GM19240 (cell line): ENCODE measurements around the gene NSUN6.

Source experiments
- DNase-seq: peaks from one replicate; pipeline ENCODE4 v3.0.0; 2011; ENCODE audit warnings: low spot score; ENCODE audit not compliant: insufficient read length

NSUN6 gene

DNA sequence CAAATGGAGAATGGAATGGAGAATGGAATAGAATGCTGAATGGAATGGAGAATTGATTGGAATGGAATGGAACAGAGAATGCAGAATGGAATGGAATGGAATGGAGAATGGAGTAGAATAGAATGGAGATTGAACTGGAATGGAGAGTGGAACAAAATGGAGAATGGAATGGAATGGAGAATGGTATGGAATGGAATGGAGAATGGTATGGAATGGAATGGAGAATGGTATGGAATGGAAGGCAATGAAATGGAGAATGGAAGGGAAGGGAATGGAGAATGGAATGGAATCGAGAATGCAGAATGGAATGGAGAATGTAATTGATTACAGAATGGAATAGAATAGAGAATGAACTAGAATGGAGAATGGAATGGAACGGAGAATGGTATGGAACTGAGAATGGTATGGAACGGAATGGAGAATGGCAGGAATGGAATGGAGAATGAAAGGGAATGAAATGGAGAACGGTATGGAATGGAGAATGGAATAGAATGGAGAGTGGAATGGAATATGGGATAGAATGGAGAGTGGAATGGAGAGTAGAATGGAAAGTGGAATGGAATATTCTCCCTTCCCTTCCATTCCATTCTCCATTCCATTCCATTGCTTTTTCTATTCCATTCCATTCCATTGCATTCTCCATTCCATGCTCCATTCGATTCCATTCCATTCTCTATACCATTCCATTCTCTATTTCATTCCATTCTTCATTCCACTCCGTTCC lies 88.2 kb downstream of the NSUN6 start:
- DNase-seq: no peak

GRCh38 chr10:18561861-18562551 lies 89.4 kb downstream of the NSUN6 start:
- DNase-seq: no peak

DNA sequence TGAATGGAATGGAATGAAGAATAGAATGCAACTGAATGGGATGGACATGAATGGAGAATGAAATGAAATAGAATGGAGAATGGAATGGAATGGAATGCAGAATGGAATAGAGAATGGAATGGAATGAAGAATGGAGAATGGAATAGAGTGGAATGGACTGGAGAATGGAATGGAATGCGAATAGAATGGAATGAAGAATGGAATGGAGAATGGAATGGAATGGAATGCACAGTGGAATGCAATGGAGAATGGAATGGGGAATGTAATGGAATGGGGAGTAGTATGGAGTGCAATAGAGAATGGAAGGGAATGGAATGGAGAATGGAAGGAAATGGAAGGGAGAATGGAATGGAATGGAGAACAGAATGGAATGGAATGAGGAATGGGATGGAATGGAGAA lies 93.4 kb downstream of the NSUN6 start:
- DNase-seq: no peak

DNA sequence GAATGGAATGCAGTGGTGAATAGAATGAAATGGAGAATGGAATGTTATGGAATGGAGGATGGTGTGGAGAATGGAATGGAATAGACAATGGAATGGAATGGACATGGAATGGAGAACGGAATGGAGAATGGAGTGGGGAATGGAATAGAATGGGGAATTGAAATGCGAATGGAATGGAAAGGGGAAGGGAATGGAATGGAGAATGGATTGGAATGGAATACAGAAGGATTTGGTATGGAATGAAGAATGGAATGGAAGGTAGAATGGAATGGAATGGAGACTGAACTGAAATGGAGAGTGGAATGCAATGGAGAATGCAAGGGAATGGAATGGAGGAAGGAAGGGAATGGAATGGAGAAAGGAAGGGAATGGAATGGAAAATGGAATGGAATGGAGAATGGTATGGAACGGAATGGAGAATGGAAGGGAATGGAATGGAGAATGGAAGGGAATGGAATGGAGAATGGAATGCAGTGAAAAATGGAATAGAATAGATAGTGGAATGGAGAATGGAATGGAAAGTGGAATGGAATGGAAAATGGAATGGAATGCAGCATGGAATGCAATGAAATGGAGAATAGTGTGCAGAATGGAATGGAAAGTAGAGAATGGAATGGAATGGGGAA lies 94.8 kb downstream of the NSUN6 start:
- DNase-seq: no peak

- no peak for DNase-seq
Observed at GRCh38 chr10:18554479-18554878, 96.9 kb downstream of the NSUN6 start.

DNA sequence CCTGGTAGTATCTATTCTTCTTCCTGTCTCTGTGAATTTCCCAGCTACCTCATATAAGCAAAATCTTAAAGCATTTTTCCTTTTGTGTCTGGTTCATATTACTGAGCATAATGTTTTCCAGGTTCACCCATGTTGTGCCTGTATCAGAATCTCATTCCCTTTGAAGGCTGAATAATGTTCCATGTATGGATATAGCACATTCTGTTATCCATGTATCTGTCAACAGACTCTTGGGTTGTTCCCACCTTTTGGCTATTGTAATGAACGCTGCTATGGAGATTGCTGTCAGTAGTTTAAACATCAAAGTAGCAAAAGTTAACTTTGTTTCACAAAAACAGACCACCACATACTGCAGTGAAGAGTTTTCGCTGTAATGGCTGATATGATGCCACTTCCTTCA lies 99.9 kb downstream of the NSUN6 start:
- no peak for DNase-seq

DNA sequence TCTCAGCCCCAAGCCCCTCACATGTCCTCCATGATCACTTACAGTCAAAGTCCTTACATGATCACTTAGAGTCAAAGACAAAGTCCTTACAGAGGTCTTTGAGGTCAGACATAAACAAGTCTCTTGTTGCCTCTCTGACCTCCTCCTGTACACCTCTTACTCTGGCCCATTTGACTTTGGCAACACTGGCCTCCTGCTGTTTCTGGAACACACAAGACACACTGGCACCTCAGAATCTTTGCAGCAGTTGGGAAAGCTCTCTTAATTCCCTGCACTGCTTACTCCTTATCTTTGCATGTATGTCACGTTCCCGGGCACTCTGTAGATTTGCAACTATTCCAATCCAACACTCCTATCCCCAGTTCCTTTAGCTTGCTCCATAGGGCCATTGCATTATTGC lies 102.3 kb downstream of the NSUN6 start:
- DNase-seq: no peak

GRCh38 chr10:18545621-18546305 lies 105.6 kb downstream of the NSUN6 start:
- DNase-seq: no peak

- no peak for DNase-seq
Observed at GRCh38 chr10:18542832-18543231, 108.6 kb downstream of the NSUN6 start.

DNA sequence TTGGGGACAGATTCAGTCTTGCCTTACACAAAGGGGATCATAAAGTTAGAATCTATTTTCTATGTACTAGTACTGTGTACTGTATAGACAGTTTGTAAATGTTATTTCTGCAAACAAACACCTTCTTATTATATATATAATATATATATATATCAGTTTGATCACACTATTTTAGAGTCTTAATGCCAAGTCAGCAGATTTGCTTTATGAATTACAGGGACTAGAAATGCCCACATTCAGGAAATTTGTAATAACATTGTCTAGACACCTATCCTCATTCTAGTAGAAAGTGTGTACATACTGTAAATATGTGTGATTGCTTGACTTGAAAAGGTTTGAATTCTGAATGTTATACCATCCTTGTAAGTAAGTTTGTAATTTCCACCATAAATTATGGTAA lies 111.2 kb downstream of the NSUN6 start:
- no peak for DNase-seq

- no peak for DNase-seq
Observed at GRCh38 chr10:18539335-18539734, 112.1 kb downstream of the NSUN6 start.

DNA sequence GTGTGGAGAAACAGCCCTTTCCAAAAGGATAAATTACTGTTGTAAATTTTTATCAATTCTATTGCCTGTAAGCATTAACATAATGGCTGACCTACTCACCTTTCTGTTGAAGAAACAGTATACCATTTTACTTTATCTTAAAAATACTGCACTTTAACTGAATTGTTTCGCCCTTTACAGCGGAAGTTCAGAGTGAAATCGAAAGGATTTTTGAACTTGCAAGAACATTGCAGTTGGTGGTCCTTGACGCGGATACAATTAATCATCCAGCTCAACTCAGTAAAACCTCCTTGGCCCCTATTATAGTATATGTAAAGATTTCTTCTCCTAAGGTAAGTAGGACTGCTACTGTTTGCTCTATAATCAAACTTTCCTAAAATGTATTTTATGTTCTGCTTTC lies 117.5 kb downstream of the NSUN6 start:
- no peak for DNase-seq

DNA sequence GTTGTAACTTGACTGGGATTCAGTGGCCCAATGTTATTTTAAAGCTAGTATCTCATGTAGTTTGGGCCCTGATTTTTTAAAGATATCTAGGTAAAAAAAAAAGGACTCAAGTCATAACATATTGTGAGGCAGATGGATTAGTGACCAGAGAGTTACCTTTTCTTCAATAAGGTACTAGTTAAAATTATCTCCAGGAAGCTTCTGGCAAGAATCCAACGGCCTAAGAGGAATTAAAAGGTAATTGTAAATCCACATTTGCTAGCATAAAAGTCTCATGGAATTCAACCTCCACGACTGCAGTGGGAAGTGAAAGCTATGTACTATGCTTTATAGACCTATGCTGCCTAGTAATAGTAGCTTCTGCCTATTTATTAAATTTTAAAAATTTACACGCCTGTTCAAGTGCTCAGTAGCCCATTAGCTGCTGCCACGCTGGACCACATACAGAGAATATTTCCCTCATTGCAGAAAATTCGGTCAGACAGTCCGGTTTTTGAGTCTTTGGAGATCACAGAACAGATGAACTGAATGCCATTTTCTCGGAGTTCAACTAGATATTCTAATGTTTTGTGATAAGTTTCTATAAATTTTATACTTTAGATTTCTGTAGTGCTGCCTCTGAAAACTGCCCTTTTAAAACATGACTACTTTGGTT lies 118.4 kb downstream of the NSUN6 start:
- no peak for DNase-seq

GRCh38 chr10:18528292-18528691 lies 123.1 kb downstream of the NSUN6 start:
- no peak for DNase-seq

DNA sequence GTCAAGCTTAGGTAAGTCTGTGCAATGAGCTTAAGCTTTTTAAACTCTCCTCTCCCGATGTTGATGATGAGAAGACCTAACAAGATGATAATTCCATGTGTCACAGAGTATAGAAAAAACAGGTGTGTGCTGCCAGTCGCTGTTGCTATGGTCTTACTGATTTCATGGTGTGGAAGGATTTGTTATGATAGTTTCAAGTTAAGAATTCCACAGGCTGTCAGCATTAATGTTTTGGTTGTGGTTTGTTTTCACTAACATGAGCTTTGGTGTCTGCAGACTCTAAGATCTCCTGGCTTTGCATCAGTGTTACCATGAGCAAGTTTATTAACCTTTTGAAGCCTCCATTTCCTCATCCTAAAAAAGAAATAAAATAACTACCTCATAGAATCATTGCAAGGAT lies 123.7 kb downstream of the NSUN6 start:
- no peak for DNase-seq

- no peak for DNase-seq
Observed at GRCh38 chr10:18523858-18524257, 127.5 kb downstream of the NSUN6 start.

GRCh38 chr10:18523025-18523424 lies 128.4 kb downstream of the NSUN6 start:
- DNase-seq: no peak

DNA sequence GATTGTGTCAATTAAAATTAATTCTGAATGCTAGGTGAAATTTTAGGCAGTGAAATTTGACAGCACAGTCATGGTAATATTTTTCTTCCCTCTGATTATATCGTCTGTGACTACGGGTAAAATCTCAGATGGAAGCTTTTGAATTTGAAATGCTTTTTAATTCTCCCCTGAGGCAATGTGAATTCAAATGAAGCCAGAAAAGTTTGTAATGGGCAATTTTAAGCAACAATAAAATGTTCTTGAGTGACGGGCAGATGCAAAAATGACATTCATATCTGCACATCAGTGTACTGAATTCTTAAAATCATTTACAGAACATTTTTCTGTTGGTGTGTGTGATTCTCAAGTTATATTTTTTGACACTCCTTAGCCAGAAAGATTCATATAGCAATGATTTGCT lies 134.5 kb downstream of the NSUN6 start:
- DNase-seq: no peak

DNA sequence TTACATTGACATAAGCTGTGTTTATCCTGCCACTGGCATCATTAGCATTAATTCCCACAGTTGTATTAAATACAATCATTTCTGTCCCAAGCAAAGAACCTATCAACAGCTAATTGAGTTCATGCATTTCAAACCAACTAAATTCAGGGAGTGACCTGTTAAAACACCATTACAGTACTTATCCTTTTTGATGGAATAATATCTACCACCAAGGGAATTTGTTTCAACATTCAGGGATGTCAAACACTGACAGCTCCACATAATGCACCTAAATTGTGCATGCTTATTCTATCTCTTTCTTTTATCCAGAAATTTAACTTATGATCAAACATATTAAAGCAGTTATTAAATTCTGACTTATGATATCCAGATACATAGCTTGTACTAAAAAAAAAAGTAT lies 136.8 kb downstream of the NSUN6 start:
- no peak for DNase-seq

DNA sequence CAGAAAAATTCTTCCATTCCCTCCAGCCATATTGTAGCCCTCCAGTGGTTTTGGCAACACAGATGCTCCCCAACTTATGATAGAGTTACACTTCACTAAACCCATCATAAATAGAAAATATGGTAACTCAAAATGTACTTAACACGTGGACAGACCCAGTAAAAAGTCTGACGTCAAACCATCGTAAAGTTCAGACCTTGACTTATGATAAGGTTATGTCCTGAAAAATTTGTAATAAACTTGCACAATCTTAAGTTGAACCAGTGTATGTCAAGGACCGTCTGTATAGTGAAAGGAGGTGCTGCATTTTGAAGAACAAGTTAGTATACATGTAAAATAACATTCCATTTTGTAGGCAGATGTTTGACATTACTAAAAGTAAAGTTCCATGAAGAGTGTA lies 142.8 kb downstream of the NSUN6 start:
- DNase-seq: no peak

GRCh38 chr10:18505456-18506118 lies 145.8 kb downstream of the NSUN6 start:
- DNase-seq: no peak
